ENCODE data around the gene ERLIN1. TPM values are rescaled to one million over a fixed set of nuclear protein-coding genes. Genes with fewer than 3 reads are reported as not detected.
"Not testable (repeated sequence)": the region's sequence is repeated elsewhere in the genome, so short reads cannot be mapped to it uniquely, and the experiment has no call there.

Gene ERLIN1
- total RNA-seq, 1 donor from 2014 or later: 38.2 TPM

DNA sequence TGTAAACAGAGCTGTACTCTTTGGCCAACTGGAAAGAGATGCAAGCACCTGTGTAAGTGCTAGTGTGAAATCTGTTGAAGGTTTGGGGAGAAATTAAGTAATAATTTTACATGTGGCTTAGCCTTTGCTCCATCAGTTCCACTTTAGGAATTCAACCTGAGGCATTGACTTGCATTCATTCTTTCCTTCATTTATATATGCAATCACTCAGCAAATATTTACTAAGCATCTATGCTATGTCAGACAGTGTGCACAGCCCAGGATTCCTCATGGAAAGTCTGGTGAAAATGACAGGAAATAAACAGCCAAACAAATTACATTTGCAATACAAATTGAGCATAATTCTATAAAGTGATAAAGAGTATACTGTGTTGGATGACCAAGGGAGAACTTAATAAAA lies 50.3 kb downstream of the ERLIN1 start:
- no peak for DNase-seq (ENCODE audit: low spot score)

DNA sequence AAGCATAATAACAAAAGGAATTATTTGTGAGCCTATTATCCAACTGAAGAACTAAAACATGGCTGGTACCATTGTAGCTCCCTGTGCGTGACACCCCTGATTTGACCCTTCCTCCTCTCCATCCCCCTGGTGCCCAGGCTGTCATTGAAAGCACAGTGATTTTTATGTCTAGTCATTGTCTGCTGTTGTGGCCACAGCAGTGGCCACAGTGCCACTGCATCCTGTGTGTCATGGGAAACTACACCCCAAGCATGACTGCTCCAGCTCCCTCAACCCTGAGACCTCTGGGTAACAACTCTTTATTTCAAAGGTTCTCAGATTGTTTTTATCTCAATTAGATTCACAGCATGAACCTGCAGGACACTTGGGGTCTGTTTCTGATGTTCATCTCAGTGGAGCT lies 52.0 kb downstream of the ERLIN1 start:
- no peak for DNase-seq (ENCODE audit: low spot score)

DNA sequence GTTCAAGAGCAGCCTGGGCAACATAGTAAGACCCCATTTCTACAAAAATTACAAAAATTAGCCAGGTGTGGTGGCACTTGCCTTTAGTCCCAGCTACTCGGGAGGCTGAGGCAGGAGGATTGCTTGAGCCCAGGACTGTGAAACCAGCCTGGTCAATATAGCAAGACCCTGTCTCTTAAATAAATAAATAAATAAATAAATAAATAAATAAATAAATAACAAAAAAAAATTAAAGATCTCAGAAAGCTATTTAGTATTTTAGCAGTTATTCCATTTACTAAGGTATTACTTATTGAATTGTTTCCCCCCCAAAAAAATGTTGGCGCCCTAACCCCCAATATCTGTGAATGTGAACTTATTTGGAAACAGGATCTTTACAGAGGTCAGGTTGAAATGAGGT lies 53.4 kb downstream of the ERLIN1 start:
- no peak for DNase-seq (ENCODE audit: low spot score)

DNA sequence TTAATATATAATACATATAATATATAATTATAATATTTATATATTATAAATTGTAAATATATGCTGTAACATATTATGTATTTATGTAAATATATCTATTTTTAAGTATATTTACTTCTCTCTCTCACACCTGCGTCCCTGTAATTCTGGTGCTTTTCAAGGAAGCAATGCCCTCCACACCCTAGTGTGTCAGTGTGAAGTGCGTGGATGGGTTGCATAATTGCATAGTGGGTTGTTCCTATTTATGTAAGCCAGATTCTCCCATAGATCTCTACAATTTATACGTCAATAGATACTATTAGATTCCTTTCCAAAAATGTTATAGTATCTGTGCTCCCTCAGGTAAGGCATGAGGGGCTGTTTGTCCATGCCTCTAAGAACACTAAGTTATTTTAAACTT lies 54.3 kb downstream of the ERLIN1 start:
- no peak for DNase-seq (ENCODE audit: low spot score)

DNA sequence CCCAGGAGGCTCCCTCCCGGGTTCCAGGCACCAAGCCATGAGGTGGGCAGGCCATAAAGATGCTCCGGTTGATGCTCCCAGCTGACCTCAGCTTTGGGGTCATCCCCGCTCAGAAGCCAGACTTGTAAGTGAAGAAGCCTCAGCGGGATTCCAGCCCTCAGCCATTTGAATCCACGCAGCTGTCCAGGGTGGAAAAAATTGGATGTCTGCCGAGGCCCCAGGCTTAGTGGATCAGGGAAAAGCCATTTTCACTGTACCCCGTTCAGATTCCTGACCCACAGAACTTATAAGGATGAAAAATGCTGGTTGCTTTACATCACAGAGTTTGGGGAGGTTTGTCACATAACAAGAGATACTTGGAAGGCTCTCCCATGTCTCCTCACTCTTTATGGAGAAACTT lies 55.0 kb downstream of the ERLIN1 start:
- DNase-seq (ENCODE audit: low spot score): no peak

DNA sequence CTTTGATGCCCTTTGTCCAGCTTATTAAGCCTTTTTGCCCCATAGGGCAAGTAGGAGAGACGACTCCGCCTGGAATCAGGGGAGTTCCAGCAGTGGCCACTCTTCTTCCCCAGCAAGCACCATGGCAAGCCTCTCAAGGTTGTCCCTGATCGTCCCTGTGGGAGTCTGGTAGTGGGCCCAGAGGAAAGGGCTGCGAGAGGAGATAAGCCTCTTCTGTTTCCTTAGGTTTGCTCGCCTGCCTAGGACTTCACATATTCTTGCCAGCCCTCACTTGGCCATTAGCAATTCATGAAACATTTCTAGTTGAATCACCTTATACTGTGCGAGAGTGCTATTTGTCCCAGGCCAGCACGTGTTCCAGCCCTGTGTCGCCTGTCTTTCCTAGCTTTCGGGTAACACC lies 56.4 kb downstream of the ERLIN1 start:
- no peak for DNase-seq (ENCODE audit: low spot score)

DNA sequence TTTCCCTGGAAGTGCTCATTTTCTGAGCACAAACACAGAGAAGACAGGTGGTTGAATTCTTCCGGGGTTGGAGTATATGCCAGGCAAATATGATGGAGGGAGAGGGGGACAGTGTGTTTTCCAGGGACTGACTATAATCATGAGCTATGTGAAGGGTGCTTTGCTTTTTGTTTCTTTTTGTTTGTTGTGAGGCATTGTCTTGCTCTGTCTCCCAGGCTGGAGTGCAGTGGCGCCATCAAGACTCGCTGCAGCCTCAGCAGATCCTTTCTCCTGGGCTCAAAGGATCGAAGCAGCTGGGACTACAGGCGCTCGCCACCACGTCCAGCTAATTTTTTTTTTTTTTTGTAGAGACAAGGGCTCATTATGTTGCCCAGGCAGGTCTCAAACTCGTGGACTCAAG lies 56.9 kb downstream of the ERLIN1 start:
- DNase-seq (ENCODE audit: low spot score): no peak

DNA sequence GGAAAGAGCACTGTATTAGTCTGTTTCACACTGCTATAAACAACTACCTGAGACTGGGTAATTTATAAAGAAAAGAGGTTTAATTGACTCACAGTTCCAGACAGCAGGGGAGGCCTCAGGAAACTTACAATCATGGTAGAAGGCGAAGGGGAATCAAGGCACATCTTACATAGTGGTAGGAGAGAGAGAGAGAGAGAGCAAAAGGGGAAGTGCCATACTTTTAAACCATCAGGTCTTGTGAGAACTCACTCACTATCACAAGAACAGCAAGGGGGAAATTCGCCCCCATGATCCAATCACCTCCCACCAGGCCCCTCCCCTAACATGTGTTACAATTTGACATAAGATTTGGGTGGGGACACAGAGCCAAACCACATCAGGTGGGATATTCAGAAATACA lies 60.5 kb downstream of the ERLIN1 start:
- not testable (repeated sequence) for DNase-seq (ENCODE audit: low spot score)

DNA sequence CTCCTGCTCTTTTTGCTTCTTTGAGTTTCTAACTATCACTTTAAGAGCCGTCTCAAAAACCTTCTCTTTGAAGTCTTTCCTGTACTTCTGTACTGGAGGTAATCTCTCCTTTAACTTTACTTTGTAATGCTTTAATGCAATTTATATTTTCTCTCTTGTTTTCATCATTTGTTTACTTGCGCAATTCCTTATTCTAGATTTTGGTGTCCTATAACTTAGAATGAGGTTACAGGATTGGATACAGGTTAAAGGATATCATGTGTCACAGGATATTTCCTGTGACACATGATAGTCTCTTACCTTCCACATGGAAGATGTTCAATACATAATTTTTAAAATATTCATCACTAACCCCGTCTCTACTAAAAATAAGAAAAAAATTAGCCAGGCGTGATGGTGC lies 61.7 kb downstream of the ERLIN1 start:
- DNase-seq (ENCODE audit: low spot score): no peak

DNA sequence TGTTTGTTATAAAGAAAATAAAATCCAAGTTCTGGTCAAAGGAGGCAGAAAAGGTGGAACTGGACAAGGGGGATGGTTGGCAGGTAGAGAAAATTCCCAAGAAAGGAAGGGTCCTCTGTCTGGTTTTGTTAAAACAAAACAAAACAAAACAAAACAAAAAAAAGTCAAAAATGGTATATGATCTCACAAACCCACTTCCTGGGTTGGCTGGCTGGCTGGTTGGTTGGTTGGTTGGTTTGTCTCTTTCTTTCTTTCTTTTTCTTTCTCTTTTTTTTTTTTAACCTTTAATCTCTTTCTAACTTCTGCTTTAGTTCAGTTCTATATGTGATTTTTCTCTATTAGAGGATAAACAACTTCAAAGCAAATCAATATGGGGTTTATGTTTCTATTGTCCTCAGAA lies 63.0 kb downstream of the ERLIN1 start:
- DNase-seq (ENCODE audit: low spot score): no peak

DNA sequence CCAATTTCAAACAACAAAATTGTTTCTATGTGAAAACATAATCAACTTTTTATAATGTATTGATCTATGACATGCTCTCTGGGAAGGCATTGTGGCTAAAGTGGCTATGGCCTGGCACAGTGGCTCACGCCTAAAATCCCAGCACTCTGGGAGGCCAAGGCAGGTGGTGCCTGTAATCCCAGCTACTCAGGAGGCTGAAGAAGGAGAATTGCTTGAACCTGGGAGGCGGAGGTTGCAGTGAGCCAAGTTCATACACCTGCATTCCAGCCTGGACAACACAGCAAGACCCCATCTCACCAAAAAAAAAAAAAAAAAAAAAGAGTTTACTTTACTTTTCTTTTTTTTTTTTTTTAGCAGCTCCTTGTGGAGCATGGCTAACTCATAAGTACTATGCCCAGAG lies 65.3 kb downstream of the ERLIN1 start:
- no peak for DNase-seq (ENCODE audit: low spot score)

DNA sequence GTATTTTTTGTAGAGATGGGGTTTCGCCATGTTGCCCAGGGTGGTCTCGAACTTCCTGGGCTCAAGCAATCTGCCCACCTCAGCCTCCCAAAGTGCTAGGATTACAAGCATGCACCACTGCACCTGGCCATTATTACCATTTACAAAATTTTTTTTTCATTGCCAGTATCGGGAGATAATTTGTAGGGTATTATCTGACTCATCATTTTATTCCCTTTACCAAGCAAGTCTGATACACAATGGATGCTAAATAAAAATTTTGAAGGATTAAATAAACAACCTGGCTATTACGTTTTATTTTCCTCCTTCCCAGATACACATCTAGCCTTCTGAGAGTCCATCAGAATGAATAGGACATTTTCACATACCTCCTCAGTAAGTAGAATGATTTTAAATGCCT lies 66.1 kb downstream of the ERLIN1 start:
- no peak for DNase-seq (ENCODE audit: low spot score)

DNA sequence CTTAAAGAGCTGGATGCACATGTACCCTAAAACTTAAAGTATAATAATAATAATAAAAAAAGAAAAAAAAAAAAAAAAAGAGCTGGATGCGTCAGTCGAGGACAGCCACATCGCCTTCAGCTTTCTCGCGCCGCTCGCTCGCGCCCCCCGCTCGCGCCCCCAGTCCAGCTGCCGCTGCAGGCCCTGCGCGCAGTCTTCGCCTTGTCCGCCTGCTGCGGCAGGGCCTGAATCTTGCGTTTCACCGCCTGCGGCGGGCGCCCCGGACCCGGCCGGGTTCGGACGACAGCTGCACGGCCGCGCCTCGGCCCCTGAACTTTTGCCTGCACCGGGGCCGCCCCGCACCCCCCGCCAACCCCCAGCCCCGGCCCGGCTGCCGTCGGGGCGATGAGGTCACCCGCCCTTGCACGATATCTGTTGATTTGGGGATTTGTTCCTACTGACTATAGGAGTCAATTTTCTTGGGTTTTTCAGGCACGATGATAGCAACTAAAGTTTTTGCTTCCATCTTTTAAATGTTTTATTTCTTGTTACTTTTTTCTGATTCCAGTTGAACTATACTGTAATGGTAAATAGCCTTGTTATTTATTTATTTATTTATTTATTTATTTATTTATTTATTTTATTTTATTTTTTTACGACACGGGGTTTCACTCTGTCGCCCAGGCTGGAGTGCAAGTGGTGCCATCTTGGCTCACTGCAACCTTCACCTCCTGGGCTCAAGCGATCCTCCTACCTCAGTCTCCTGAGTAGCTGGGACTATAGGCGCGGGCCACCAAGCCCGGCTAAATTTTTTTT lies 70.7 kb downstream of the ERLIN1 start:
- DNase-seq (ENCODE audit: low spot score): no peak

DNA sequence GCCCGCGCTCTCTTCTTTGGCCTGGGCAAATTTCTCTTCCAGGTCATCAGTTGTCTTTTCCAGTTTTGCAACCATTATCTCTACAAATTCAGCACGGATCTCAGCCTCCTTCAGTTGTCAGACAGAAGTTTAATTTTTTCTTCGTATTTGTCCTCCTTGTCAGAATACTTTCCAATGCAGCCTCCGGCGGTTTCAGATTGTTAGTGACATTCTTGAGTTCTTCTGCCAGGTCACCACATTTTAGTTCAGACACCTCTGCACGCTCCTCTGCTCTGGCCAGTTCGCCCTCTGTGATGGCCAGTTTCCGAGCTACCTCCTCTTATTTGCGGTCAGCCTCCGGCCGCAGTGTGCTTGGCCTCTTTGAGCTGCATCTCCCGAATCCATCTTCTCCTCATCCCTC lies 71.4 kb downstream of the ERLIN1 start:
- no peak for DNase-seq (ENCODE audit: low spot score)

DNA sequence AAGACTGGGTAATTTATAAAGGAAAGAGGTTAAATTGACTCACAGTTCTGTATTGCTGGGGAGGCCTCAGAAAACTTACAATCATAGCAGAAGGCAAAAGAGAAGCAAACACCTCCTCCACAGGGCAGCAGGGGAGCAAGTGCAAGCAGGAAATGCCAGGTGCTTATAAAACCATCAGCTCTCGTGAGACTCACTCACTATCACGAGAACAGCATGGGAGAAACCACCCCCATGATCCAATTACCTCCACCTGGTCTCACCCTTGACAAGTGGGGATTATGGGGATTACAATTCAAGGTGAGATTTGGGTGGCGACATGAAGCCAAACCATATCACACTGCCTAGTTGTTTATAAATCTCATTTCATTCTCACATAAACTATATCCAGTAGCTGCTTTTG lies 76.2 kb downstream of the ERLIN1 start:
- no peak for DNase-seq (ENCODE audit: low spot score)

DNA sequence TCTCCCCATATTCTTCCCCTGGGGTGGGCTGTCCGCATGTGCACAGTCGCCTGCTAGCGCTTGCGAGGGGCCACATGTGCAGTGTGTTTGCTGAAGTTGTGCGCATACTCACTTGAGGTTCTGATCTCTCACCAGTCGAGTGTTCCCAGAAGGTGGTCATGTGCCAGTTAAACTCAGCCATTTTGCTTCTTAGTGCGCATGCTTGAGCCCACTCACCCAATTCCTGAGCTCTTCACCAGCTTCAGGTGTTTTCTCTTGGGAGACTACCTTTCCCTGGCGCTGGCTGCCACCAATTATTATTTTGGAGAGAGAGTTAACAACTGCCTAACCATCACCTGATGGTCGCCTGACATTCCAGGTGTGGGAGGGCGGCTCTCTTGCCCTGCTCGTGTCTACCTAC lies 79.0 kb downstream of the ERLIN1 start:
- no peak for DNase-seq (ENCODE audit: low spot score)

DNA sequence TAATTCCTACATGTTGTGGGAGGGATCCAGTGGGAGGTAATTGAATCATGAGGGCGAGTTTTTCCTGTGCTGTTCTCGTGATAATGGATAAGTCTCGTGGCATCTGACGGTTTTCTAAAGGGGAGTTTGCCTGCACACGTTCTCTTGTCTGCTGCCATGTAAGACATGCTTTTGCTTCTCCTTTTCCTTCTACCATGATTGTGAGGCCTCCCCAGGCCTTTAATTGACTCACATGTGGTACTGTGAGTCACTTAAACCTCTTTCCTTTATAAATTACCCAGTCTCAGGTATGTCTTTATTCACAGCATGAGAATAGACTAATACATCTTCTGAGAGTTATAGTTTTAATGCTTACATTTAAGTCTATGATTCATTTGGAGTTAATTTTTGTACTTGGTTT lies 81.5 kb downstream of the ERLIN1 start:
- no peak for DNase-seq (ENCODE audit: low spot score)

DNA sequence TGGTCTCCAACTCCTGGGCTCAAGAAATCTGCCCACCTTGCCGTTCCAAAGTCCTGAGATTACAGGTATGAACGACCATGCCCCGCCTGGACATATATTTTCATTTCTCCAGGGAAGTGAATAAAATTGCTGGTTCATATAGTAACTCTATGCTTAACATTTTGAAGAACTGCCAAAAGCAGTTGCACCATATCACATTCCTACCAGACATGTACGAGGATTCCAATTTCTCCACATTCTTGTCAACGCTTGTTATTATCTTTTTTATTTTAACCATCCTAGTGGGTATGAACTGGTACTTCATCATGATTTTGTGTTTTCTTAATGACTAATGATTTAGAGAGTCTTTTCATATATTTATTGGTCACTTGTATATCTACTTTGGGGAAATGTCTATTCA lies 82.2 kb downstream of the ERLIN1 start:
- no peak for DNase-seq (ENCODE audit: low spot score)

DNA sequence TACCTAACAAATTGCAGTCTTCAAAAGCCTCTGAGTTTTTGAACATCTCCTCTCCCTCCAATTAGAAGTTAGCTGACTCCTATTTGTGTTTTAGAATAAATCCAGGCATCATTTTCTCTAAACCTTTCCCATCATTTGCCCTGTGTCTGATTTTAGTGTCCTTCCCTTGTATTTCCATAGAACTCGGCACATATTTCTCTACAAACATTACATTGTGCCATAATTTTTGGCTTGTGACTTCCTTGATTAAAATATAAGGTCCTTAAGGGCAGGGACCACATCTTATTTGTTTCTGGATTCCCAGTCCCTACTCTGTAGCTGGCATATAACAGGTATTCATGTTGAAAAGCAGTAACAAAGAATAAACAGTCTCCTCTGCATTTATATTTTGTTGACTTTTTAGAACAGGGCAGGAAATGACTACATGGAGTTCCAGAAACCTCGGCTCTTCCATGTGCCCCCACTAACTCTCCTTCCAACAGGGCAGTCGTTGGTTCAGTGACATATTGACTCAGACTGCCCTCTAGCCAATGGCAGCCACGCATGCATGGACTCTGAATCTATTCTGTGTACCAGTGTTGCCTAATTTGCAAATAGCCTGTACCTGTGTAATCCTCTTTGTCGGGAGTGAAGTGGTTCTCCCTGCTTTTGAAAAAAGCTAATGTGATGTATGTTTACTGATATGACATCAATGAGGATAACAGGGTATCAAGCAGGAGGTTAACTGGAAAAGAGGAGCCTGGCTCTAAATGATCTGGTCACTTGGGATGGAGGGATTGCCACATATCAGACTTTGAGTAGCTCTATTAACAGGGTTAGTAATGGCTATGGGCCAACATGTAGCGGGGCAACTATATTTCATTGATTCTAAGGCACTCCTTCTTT lies 84.4 kb downstream of the ERLIN1 start:
- no peak for DNase-seq (ENCODE audit: low spot score)

DNA sequence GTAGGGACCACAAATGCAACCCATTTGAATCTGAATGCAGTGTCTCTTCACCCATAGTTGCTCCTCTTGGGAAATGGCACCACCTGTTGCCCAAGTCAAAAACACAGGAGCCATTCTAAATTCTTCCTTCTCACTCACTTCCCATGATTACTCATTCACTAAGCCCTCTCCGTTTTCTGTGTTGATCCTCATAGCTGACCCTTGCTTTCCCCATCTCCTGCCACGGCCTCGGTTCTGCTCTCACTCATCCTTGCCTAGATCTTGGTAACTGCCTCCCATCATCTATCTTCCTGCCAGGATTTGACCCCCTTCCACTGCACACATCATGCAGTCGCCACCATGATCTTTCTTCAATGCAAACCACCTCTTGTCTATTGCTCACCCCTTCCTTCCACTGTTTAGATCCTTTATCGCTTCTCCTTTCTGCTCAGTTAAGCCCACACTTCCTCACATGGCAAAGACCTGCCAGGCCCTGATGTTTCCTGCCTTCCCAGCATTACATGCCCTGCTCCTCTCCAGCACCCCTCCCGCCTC lies 85.1 kb downstream of the ERLIN1 start:
- no peak for DNase-seq (ENCODE audit: low spot score)
